ENCODE results near the gene SLC22A31.

DNA sequence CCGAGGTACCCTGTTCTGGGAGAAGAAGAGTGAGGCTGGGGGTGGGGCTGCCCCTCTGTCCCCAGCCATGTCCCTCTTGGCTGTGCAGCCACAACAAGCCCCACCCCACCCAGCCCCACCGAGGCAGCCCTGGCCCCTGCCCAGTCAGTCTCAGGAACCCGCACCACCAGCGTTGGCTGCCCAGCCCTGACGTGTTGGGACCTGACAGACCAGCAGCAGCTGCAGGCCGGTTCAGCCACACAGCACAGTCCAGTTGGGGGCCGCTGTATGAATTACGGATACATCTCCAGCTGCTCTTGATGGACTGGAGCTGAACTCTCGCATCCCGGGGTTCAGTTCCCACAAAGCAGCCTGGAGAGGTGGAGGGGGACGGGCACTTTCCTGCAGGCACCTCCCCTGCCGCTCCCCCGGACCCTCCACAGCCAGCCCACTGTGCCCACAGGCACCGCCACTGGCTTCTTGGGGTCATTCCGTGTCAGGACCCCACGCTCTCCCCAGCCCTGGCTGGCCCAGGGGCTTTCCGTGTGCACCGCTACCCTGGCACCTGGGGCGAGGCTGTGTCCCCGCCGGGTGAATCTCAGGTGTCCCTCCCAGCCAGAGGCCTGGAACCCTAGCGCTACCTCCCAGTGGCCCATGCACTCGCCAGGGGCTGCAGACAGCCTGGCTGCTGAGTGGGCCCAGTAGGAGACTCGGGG lies 21.7 kb downstream of the SLC22A31 start:
- TF ChIP-seq CTCF (IDR thresholded peaks at IDR 0.05) (no peak), RFX5 (IDR thresholded peaks at IDR 0.05; ENCODE audit: low read length) (no peak), RAD21 (IDR thresholded peaks at IDR 0.05; ENCODE audit: low read length) (no peak), RCOR1 (IDR thresholded peaks at IDR 0.05; ENCODE audit: low read length) (no peak), POLR2AphosphoS5 (IDR thresholded peaks at IDR 0.05; ENCODE audit: low read depth, low read length) (no peak)
- TF ChIP-seq, protein P1, sequence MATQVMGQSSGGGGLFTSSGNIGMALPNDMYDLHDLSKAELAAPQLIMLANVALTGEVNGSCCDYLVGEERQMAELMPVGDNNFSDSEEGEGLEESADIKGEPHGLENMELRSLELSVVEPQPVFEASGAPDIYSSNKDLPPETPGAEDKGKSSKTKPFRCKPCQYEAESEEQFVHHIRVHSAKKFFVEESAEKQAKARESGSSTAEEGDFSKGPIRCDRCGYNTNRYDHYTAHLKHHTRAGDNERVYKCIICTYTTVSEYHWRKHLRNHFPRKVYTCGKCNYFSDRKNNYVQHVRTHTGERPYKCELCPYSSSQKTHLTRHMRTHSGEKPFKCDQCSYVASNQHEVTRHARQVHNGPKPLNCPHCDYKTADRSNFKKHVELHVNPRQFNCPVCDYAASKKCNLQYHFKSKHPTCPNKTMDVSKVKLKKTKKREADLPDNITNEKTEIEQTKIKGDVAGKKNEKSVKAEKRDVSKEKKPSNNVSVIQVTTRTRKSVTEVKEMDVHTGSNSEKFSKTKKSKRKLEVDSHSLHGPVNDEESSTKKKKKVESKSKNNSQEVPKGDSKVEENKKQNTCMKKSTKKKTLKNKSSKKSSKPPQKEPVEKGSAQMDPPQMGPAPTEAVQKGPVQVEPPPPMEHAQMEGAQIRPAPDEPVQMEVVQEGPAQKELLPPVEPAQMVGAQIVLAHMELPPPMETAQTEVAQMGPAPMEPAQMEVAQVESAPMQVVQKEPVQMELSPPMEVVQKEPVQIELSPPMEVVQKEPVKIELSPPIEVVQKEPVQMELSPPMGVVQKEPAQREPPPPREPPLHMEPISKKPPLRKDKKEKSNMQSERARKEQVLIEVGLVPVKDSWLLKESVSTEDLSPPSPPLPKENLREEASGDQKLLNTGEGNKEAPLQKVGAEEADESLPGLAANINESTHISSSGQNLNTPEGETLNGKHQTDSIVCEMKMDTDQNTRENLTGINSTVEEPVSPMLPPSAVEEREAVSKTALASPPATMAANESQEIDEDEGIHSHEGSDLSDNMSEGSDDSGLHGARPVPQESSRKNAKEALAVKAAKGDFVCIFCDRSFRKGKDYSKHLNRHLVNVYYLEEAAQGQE (IDR thresholded peaks at IDR 0.05; ENCODE audit: low read depth, low read length) = no peak

All from SK-N-SH (cell line).